ENCODE measurements around the gene SCRN2. TPM values are rescaled to one million over a fixed set of nuclear protein-coding genes. Genes with fewer than 3 reads are reported as not detected.

The SCRN2 gene
- polyA plus RNA-seq, 1 donor: 109 TPM

GRCh38 chr17:47803751-47804150, 37.3 kb downstream of the SCRN2 start:
- DNase-seq: no peak
- H3K4me3 ChIP-seq (ENCODE audit: low read length): no peak overlapping the region
- no peak overlapping the region for H3K27ac ChIP-seq (ENCODE audit: low read length)
- H3K36me3 ChIP-seq (ENCODE audit: control insufficient read depth, insufficient read depth, low read length): peaks cover 23% of the 10 kb centered on the region
- peaks cover under 1% of the 10 kb centered on the region for H3K4me1 ChIP-seq (ENCODE audit: control insufficient read depth, insufficient read depth, low read length)
- no peaks in the 10 kb centered on the region for H3K9me3 ChIP-seq (ENCODE audit: control insufficient read depth, low read depth, low read length)
- H3K27me3 ChIP-seq (ENCODE audit: control insufficient read depth, insufficient read depth, low read length): no peaks in the 10 kb centered on the region
- no CpG with 5 or more reads among the region's 6 CpGs for WGBS (ENCODE audit: insufficient coverage, low lambda C conversion rate)

GRCh38 chr17:47803201-47803600, 37.9 kb downstream of the SCRN2 start:
- Histone ChIP-seq H3K9me3 (ENCODE audit: control insufficient read depth, low read depth, low read length) (no peaks in the 10 kb centered on the region), H3K36me3 (ENCODE audit: control insufficient read depth, insufficient read depth, low read length) (peaks cover 17% of the 10 kb centered on the region), H3K27me3 (ENCODE audit: control insufficient read depth, insufficient read depth, low read length) (no peaks in the 10 kb centered on the region), H3K27ac (ENCODE audit: low read length) (no peak overlapping the region), H3K4me3 (ENCODE audit: low read length) (no peak overlapping the region), H3K4me1 (ENCODE audit: control insufficient read depth, insufficient read depth, low read length) (no peaks in the 10 kb centered on the region)
- WGBS (ENCODE audit: insufficient coverage, low lambda C conversion rate): no CpG with 5 or more reads among the region's 5 CpGs
- DNase-seq: no peak

- Histone ChIP-seq H3K36me3 (ENCODE audit: control insufficient read depth, insufficient read depth, low read length) (peaks cover 10% of the 10 kb centered on the region), H3K27ac (ENCODE audit: low read length) (no peak overlapping the region), H3K9me3 (ENCODE audit: control insufficient read depth, low read depth, low read length) (no peaks in the 10 kb centered on the region), H3K27me3 (ENCODE audit: control insufficient read depth, insufficient read depth, low read length) (peaks cover 2% of the 10 kb centered on the region), H3K4me1 (ENCODE audit: control insufficient read depth, insufficient read depth, low read length) (no peaks in the 10 kb centered on the region), H3K4me3 (ENCODE audit: low read length) (no peak overlapping the region)
- WGBS (ENCODE audit: insufficient coverage, low lambda C conversion rate): no CpG with 5 or more reads among the region's 9 CpGs
- peak; percentile 27 to 48 for DNase-seq
Measured at GRCh38 chr17:47802341-47803022, 38.6 kb downstream of the SCRN2 start.

GRCh38 chr17:47801906-47802305, 39.2 kb downstream of the SCRN2 start:
- Histone ChIP-seq H3K4me3 (ENCODE audit: low read length) (no peak overlapping the region), H3K36me3 (ENCODE audit: control insufficient read depth, insufficient read depth, low read length) (peaks cover 4% of the 10 kb centered on the region), H3K4me1 (ENCODE audit: control insufficient read depth, insufficient read depth, low read length) (no peaks in the 10 kb centered on the region), H3K9me3 (ENCODE audit: control insufficient read depth, low read depth, low read length) (no peaks in the 10 kb centered on the region), H3K27me3 (ENCODE audit: control insufficient read depth, insufficient read depth, low read length) (peaks cover 2% of the 10 kb centered on the region), H3K27ac (ENCODE audit: low read length) (no peak overlapping the region)
- no CpG with 5 or more reads among the region's 6 CpGs for whole genome bisulfite sequencing (ENCODE audit: insufficient coverage, low lambda C conversion rate)
- no peak for DNase-seq

GRCh38 chr17:47801176-47801765, 39.8 kb downstream of the SCRN2 start:
- WGBS (ENCODE audit: insufficient coverage, low lambda C conversion rate): no CpG with 5 or more reads among the region's 4 CpGs
- H3K27me3 ChIP-seq (ENCODE audit: control insufficient read depth, insufficient read depth, low read length): peaks cover 2% of the 10 kb centered on the region
- H3K9me3 ChIP-seq (ENCODE audit: control insufficient read depth, low read depth, low read length): no peaks in the 10 kb centered on the region
- DNase-seq: no peak
- no peaks in the 10 kb centered on the region for H3K4me1 ChIP-seq (ENCODE audit: control insufficient read depth, insufficient read depth, low read length)
- H3K27ac ChIP-seq (ENCODE audit: low read length): no peak overlapping the region
- no peaks in the 10 kb centered on the region for H3K36me3 ChIP-seq (ENCODE audit: control insufficient read depth, insufficient read depth, low read length)
- H3K4me3 ChIP-seq (ENCODE audit: low read length): no peak overlapping the region

GRCh38 chr17:47800686-47801085, 40.4 kb downstream of the SCRN2 start:
- H3K4me3 ChIP-seq (ENCODE audit: low read length): no peak overlapping the region
- H3K27me3 ChIP-seq (ENCODE audit: control insufficient read depth, insufficient read depth, low read length): peaks cover 2% of the 10 kb centered on the region
- H3K9me3 ChIP-seq (ENCODE audit: control insufficient read depth, low read depth, low read length): no peaks in the 10 kb centered on the region
- H3K4me1 ChIP-seq (ENCODE audit: control insufficient read depth, insufficient read depth, low read length): no peaks in the 10 kb centered on the region
- no peaks in the 10 kb centered on the region for H3K36me3 ChIP-seq (ENCODE audit: control insufficient read depth, insufficient read depth, low read length)
- no peak for DNase-seq
- no peak overlapping the region for H3K27ac ChIP-seq (ENCODE audit: low read length)
- WGBS (ENCODE audit: insufficient coverage, low lambda C conversion rate): no CpG with 5 or more reads among the region's 12 CpGs

GRCh38 chr17:47797797-47798196, 43.3 kb downstream of the SCRN2 start:
- H3K27ac ChIP-seq (ENCODE audit: low read length): no peak overlapping the region
- no peaks in the 10 kb centered on the region for H3K4me1 ChIP-seq (ENCODE audit: control insufficient read depth, insufficient read depth, low read length)
- no peak overlapping the region for H3K4me3 ChIP-seq (ENCODE audit: low read length)
- H3K36me3 ChIP-seq (ENCODE audit: control insufficient read depth, insufficient read depth, low read length): no peaks in the 10 kb centered on the region
- no peak for DNase-seq
- H3K27me3 ChIP-seq (ENCODE audit: control insufficient read depth, insufficient read depth, low read length): peaks cover 12% of the 10 kb centered on the region
- no peaks in the 10 kb centered on the region for H3K9me3 ChIP-seq (ENCODE audit: control insufficient read depth, low read depth, low read length)
- WGBS (ENCODE audit: insufficient coverage, low lambda C conversion rate): no CpG with 5 or more reads among the region's 2 CpGs

GRCh38 chr17:47792979-47793378, 48.1 kb downstream of the SCRN2 start:
- no CpG with 5 or more reads among the region's 6 CpGs for WGBS (ENCODE audit: insufficient coverage, low lambda C conversion rate)
- H3K27me3 ChIP-seq (ENCODE audit: control insufficient read depth, insufficient read depth, low read length): peaks cover 47% of the 10 kb centered on the region
- DNase-seq: no peak

GRCh38 chr17:47792457-47792856, 48.6 kb downstream of the SCRN2 start:
- Histone ChIP-seq H3K36me3 (ENCODE audit: control insufficient read depth, insufficient read depth, low read length) (no peaks in the 10 kb centered on the region), H3K27me3 (ENCODE audit: control insufficient read depth, insufficient read depth, low read length) (peaks cover 50% of the 10 kb centered on the region), H3K4me1 (ENCODE audit: control insufficient read depth, insufficient read depth, low read length) (no peaks in the 10 kb centered on the region), H3K27ac (ENCODE audit: low read length) (no peak overlapping the region), H3K9me3 (ENCODE audit: control insufficient read depth, low read depth, low read length) (no peaks in the 10 kb centered on the region), H3K4me3 (ENCODE audit: low read length) (no peak overlapping the region)
- DNase-seq: no peak
- WGBS (ENCODE audit: insufficient coverage, low lambda C conversion rate): 71% methylated on average over 1 of the region's 1 CpG

More at GRCh38 chr17:47792979-47793378, 48.1 kb downstream of the SCRN2 start:
- Histone ChIP-seq H3K9me3 (ENCODE audit: control insufficient read depth, low read depth, low read length) (no peaks in the 10 kb centered on the region), H3K4me3 (ENCODE audit: low read length) (no peak overlapping the region), H3K4me1 (ENCODE audit: control insufficient read depth, insufficient read depth, low read length) (no peaks in the 10 kb centered on the region), H3K27ac (ENCODE audit: low read length) (no peak overlapping the region), H3K36me3 (ENCODE audit: control insufficient read depth, insufficient read depth, low read length) (no peaks in the 10 kb centered on the region)

- no CpG with 5 or more reads among the region's 3 CpGs for WGBS (ENCODE audit: insufficient coverage, low lambda C conversion rate)
- DNase-seq: no peak
- peaks cover 55% of the 10 kb centered on the region for H3K27me3 ChIP-seq (ENCODE audit: control insufficient read depth, insufficient read depth, low read length)
Measured at GRCh38 chr17:47791025-47791424, 50.0 kb downstream of the SCRN2 start.

More at GRCh38 chr17:47791025-47791424, 50.0 kb downstream of the SCRN2 start:
- no peak overlapping the region for H3K27ac ChIP-seq (ENCODE audit: low read length)
- H3K4me1 ChIP-seq (ENCODE audit: control insufficient read depth, insufficient read depth, low read length): no peaks in the 10 kb centered on the region
- H3K4me3 ChIP-seq (ENCODE audit: low read length): no peak overlapping the region
- H3K9me3 ChIP-seq (ENCODE audit: control insufficient read depth, low read depth, low read length): no peaks in the 10 kb centered on the region
- no peaks in the 10 kb centered on the region for H3K36me3 ChIP-seq (ENCODE audit: control insufficient read depth, insufficient read depth, low read length)
